Stimulated activated CD8-positive, alpha-beta memory T cell treated with anti-CD3 and anti-CD28 coated beads, Interleukin-4, amount 100 ng/mL, for 4 hours (primary cell): ENCODE results near the gene RBFOX1.
"Not testable (repeated sequence)": the region's sequence is repeated elsewhere in the genome, so short reads cannot be mapped to it uniquely, and the experiment has no call there.

Experiments
- DNase-seq, 2 donors: peaks; one replicate each; pipeline ENCODE4 v3.0.0-alpha.2; 2020; ENCODE audit warnings: low read depth in 2 of 2, low spot score in 1 of 2

Gene RBFOX1

GRCh38 chr16:7456211-7456610, 123.6 kb downstream of the RBFOX1 start:
- DNase-seq: no peak

GRCh38 chr16:7458144-7458543, 125.5 kb downstream of the RBFOX1 start:
- no peak for DNase-seq

GRCh38 chr16:7470344-7470743, 137.7 kb downstream of the RBFOX1 start:
- no peak for DNase-seq

GRCh38 chr16:7471268-7471667, 138.6 kb downstream of the RBFOX1 start:
- no peak for DNase-seq

- DNase-seq: no peak
These were observed 149.4 kb downstream of the RBFOX1 start for GRCh38 chr16:7482032-7482431.

- DNase-seq: no peak
These were observed 150.1 kb downstream of the RBFOX1 start for GRCh38 chr16:7482596-7483290.

- no peak for DNase-seq
These were observed 155.1 kb downstream of the RBFOX1 start for GRCh38 chr16:7487574-7488323.

GRCh38 chr16:7492122-7492521, 159.5 kb downstream of the RBFOX1 start:
- DNase-seq: no peak

GRCh38 chr16:7493133-7493532, 160.5 kb downstream of the RBFOX1 start:
- DNase-seq: no peak

GRCh38 chr16:7497691-7498090, 165.0 kb downstream of the RBFOX1 start:
- DNase-seq: no peak

- DNase-seq: no peak
These were observed 169.2 kb downstream of the RBFOX1 start for GRCh38 chr16:7501868-7502267.

GRCh38 chr16:7502591-7503157, 170.0 kb downstream of the RBFOX1 start:
- not testable (repeated sequence) for DNase-seq

- DNase-seq: no peak
These were observed 171.0 kb downstream of the RBFOX1 start for GRCh38 chr16:7503666-7504065.

- DNase-seq: no peak
These were observed 172.2 kb downstream of the RBFOX1 start for GRCh38 chr16:7504844-7505243.

- no peak for DNase-seq
These were observed 172.8 kb downstream of the RBFOX1 start for GRCh38 chr16:7505495-7505894.

GRCh38 chr16:7506363-7506762, 173.7 kb downstream of the RBFOX1 start:
- DNase-seq: no peak

GRCh38 chr16:7508656-7509055, 176.0 kb downstream of the RBFOX1 start:
- no peak for DNase-seq

- DNase-seq: no peak
These were observed 177.4 kb downstream of the RBFOX1 start for GRCh38 chr16:7509963-7510601.

GRCh38 chr16:7511549-7512260, 179.1 kb downstream of the RBFOX1 start:
- DNase-seq: no peak

GRCh38 chr16:7512503-7512902, 179.9 kb downstream of the RBFOX1 start:
- DNase-seq: no peak

GRCh38 chr16:7513429-7513828, 180.8 kb downstream of the RBFOX1 start:
- DNase-seq: no peak
